Measurements from ENCODE around the gene NUP54.

NUP54 gene

DNA sequence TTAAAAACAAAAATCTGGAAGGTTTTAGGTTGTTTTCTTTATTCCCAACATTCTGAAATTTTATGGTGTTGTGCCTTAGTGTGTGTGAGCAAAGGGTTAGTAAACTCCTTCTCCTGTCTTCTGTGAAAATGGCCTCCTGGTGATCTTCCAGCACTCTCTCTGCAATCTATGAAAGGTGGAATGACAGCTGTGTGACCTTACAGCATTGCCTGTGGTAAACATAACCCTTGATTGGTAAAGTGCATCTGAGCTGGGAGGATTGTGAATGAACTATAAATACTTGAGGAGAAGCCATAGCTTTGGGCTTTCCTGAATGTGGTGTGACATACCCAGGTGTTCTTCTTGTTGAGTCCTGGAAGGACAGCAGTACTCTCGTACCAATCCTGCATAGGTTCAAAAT, 63.7 kb downstream of the NUP54 start:
- H3K36me3 ChIP-seq (replicated peaks) = no peaks in the 10 kb centered on the region
- TF ChIP-seq CTCF (IDR thresholded peaks at IDR 0.05; ENCODE audit: low read depth, low read length, missing control alignments) = no peak
- no peak for DNase-seq
- H3K27ac ChIP-seq = no peak overlapping the region
- H3K4me3 ChIP-seq (ENCODE audit: low read depth, low read length) = no peak overlapping the region
- H3K27me3 ChIP-seq (replicated peaks) = no peaks in the 10 kb centered on the region
- in situ Hi-C loops (cut with HindIII; ENCODE audit: low pct_ligation_motif_present, low sequenced_read_pairs) = no loop called here

GRCh38 chr4:76083386-76083988, 64.7 kb downstream of the NUP54 start:
- Histone ChIP-seq H3K27me3 (replicated peaks) (no peaks in the 10 kb centered on the region), H3K27ac (no peak overlapping the region), H3K36me3 (replicated peaks) (no peaks in the 10 kb centered on the region), H3K4me3 (ENCODE audit: low read depth, low read length) (no peak overlapping the region)
- no peak for TF ChIP-seq CTCF (IDR thresholded peaks at IDR 0.05; ENCODE audit: low read depth, low read length, missing control alignments)
- DNase-seq = no peak
- in situ Hi-C loops (cut with HindIII; ENCODE audit: low pct_ligation_motif_present, low sequenced_read_pairs) = no loop called here

DNA sequence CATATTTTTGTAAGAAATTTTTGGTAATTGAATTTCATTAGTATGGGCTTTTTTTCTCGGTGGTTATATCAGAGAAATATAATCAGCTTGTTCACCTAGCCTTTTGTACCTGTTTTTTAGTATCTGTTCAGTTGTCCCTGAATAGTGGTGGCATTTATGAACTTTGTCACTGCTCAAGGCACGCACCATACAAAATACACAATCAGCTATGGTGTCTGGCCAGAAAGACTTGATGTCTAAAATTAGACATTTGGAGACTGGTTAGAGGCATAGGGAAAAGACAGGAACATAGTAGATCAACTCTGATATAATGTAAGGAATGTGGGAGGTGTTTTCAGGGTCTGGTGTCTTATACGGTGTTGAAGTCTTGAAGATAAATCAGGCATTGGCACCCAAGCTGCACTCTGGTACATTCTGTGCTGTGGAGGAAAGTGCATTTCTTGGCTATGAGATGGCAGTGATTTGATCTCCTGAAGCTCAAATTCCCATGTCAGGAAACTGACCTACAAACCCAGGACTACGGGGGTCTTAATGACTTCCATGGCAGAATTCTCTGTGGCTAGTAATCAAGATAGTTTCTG, 70.1 kb downstream of the NUP54 start:
- no peak for TF ChIP-seq CTCF (IDR thresholded peaks at IDR 0.05; ENCODE audit: low read depth, low read length, missing control alignments)
- H3K36me3 ChIP-seq (replicated peaks) = no peaks in the 10 kb centered on the region
- no peak overlapping the region for H3K27ac ChIP-seq
- no peaks in the 10 kb centered on the region for H3K27me3 ChIP-seq (replicated peaks)
- in situ Hi-C loops (cut with HindIII; ENCODE audit: low pct_ligation_motif_present, low sequenced_read_pairs) = no loop called here
- no peak overlapping the region for H3K4me3 ChIP-seq (ENCODE audit: low read depth, low read length)
- no peak for DNase-seq

- H3K27ac ChIP-seq = no peak overlapping the region
- H3K4me3 ChIP-seq (ENCODE audit: low read depth, low read length) = no peak overlapping the region
- no peak for DNase-seq
- in situ Hi-C loops (cut with HindIII; ENCODE audit: low pct_ligation_motif_present, low sequenced_read_pairs) = no loop called here
- H3K27me3 ChIP-seq (replicated peaks) = no peaks in the 10 kb centered on the region
- H3K36me3 ChIP-seq (replicated peaks) = no peaks in the 10 kb centered on the region
- TF ChIP-seq CTCF (IDR thresholded peaks at IDR 0.05; ENCODE audit: low read depth, low read length, missing control alignments) = no peak
These were observed 73.1 kb downstream of the NUP54 start for GRCh38 chr4:76074993-76075600.

GRCh38 chr4:76074468-76074867, 73.7 kb downstream of the NUP54 start, which contains the start of gene ART3:
Gene ART3 (plus strand): TSS chr4:76074709. CDS start chr4:76075890, 1,181 bp downstream.
- in situ Hi-C loops (cut with HindIII; ENCODE audit: low pct_ligation_motif_present, low sequenced_read_pairs) = no loop called here
- no peak for TF ChIP-seq CTCF (IDR thresholded peaks at IDR 0.05; ENCODE audit: low read depth, low read length, missing control alignments)
- H3K36me3 ChIP-seq (replicated peaks) = no peaks in the 10 kb centered on the region
- H3K27me3 ChIP-seq (replicated peaks) = no peaks in the 10 kb centered on the region
- no peak within 1 kb of the TSS for H3K4me3 ChIP-seq (ENCODE audit: low read depth, low read length)
- no peak for DNase-seq
- H3K27ac ChIP-seq = no peak within 1 kb of the TSS

Data from brain microvascular endothelial cell (primary cell).